CD4-positive, alpha-beta T cell treated with Interleukin-15 for 4 hours (primary cell): ENCODE results near the gene LRBA.
"Not testable (repeated sequence)": the region's sequence is repeated elsewhere in the genome, so short reads cannot be mapped to it uniquely, and the experiment has no call there.

Experiments
- DNase-seq: peaks from one replicate; pipeline ENCODE4 v3.0.0-alpha.2; 2020; ENCODE audit warnings: low spot score

LRBA gene

DNA sequence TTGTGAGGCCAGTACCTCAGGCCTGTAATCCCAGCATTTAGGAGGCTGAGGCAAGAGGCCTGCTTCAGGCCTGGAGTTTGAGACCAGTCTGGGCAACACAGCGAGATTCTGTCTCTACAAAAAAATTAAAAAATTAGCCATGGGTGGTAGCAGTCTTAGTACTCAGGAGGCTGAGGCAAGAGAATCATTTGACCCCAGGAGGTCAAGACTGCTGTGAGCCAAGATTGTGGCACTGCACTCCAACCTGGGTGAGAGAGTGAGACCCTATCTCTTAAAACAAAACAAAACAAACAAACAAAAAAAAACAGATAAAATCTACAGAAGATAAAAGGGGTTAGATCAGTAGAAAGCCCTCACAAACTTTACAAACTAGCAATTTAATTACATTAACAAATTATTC lies 352.4 kb downstream of the LRBA start:
- no peak for DNase-seq

GRCh38 chr4:150661551-150661950 lies 353.5 kb downstream of the LRBA start:
- not testable (repeated sequence) for DNase-seq

GRCh38 chr4:150658258-150658657 lies 356.8 kb downstream of the LRBA start:
- not testable (repeated sequence) for DNase-seq

- no peak for DNase-seq
Measured at GRCh38 chr4:150656891-150657290, 358.2 kb downstream of the LRBA start.

- no peak for DNase-seq
Measured at GRCh38 chr4:150650751-150651150, 364.3 kb downstream of the LRBA start.

DNA sequence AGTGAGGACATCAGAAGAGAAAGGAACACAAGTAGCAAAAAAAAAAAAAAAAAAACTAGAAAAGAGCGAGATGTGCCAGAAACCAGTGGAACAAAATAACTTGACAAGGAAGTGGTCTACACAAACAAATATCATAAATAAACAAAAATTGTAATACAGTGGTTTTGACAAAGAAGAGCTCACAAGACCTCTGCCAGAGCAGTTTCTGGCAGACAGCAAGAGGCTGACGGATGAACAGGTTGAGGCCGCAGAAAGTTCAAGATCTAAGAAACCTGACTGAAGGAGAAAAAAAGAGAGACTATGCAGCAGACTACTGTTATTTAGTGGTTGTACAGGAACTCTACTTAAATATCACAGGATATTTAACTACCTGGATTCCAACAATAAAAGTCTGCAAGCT lies 367.0 kb downstream of the LRBA start:
- DNase-seq = no peak

- no peak for DNase-seq
Measured at GRCh38 chr4:150647008-150647407, 368.1 kb downstream of the LRBA start.

GRCh38 chr4:150641612-150642011 lies 373.5 kb downstream of the LRBA start:
- no peak for DNase-seq

DNA sequence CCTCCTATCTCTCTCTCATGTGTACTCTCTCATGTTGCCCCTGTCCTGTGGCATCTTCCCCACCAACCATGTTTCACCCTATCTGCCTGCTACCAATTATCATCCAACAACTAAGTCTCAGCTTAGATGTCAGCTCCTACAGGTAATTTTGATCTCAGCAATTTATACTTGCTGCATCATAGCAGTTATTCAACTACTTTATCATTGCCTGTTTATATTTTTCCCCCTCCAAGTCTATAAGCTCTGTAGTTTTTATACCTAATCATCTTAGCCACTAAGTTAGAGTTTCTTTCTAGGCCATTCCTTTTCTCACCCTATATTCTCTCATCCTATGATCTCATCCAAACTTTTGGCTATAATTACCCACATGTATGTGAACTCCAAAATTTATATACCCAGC lies 382.4 kb downstream of the LRBA start:
- DNase-seq = no peak

DNA sequence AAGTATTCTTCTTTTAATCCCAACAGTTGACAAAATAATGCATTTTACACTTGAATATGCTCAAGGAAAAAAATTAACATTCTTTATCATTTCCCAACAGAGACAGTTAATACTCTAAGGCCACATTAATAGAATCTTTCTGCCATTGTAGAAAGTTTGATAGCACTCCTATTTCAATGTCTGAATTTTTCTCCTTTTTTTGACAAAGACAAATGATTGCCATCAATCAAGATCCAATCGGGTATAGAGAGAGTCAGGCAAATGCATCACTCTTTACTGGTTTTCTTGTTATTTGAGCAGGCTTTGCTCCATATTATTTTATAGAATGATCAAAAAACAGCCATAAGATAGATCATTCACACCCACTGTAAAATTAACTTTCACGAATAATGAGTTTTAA lies 387.0 kb downstream of the LRBA start:
- DNase-seq = no peak

GRCh38 chr4:150625033-150625432 lies 390.1 kb downstream of the LRBA start:
- no peak for DNase-seq

- no peak for DNase-seq
Measured at GRCh38 chr4:150624055-150624454, 391.0 kb downstream of the LRBA start.

GRCh38 chr4:150619042-150619441 lies 396.0 kb downstream of the LRBA start:
- no peak for DNase-seq

- DNase-seq = no peak
Measured at GRCh38 chr4:150609131-150609530, 406.0 kb downstream of the LRBA start.

DNA sequence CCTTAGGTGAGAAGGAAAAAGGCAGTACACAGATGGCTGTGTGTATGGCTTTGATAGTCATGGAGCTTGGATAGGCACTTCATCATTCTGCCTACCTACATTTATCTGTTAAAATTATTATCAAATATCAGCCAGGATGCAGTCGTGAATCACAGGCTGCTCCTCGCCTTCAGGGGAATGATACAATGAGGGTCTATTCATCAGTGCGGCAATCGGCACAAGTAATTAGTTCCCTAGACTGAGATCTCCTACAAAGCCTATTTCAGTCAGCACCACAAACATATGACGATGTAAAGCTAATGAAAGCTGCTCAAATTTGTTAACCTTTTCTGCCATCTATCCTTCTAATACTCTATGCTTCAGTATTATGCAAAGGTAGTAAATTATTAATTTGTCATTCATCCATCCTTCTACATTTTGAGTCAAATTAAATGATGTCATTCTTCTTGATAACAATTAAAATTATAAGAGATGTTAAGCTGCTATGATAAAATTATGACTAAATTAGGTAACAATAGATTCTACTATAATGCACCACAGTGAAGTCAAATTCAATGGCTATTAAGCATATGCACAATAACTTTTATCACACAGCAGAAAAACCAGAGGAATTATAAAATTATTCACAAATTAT lies 414.2 kb downstream of the LRBA start:
- DNase-seq = no peak

- no peak for DNase-seq
Measured at GRCh38 chr4:150599547-150599946, 415.5 kb downstream of the LRBA start.

- DNase-seq = no peak
Measured at GRCh38 chr4:150598909-150599308, 416.2 kb downstream of the LRBA start.

- no peak for DNase-seq
Measured at GRCh38 chr4:150593996-150594395, 421.1 kb downstream of the LRBA start.

DNA sequence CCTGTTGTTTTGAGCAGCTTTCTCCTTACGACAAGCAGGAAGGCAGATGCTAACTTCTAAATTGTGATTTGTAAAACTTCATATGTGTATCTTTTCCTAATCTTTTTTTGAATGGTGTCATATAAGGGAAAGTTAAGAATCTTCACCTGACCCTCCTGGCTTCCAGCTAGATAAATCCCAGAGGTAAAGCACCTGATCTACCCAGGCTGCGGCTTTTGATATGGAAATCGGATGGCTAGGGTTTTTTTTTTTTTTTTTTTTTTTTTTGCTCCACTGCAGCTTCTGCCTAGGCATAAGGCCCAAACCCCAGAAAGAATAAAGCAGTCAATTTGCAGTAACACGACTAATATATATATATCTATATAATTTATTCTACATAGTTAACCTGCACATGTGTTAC lies 423.2 kb downstream of the LRBA start:
- no peak for DNase-seq

GRCh38 chr4:150591406-150591805 lies 423.7 kb downstream of the LRBA start:
- no peak for DNase-seq

- DNase-seq = no peak
Measured at GRCh38 chr4:150590631-150591030, 424.5 kb downstream of the LRBA start.

GRCh38 chr4:150589157-150589556 lies 425.9 kb downstream of the LRBA start:
- DNase-seq = no peak

DNA sequence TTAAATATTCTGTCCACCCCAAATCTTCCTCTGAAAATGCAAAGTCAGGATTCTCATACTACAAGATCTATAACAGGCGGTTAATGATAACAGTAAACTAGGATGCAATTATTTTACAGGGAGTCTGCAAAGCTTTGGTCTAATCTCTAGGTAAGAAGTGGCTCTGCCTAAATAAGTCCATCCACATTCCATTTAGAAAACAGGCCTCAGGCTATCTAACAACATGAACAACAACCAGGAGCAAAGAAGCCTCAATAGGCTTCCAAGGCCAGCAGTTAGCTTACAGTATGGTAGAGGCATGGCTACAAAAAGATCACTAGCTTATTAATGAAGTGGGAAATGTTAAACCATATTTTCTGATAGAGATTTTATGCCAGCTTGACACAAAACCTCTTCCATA lies 426.8 kb downstream of the LRBA start:
- no peak for DNase-seq

DNA sequence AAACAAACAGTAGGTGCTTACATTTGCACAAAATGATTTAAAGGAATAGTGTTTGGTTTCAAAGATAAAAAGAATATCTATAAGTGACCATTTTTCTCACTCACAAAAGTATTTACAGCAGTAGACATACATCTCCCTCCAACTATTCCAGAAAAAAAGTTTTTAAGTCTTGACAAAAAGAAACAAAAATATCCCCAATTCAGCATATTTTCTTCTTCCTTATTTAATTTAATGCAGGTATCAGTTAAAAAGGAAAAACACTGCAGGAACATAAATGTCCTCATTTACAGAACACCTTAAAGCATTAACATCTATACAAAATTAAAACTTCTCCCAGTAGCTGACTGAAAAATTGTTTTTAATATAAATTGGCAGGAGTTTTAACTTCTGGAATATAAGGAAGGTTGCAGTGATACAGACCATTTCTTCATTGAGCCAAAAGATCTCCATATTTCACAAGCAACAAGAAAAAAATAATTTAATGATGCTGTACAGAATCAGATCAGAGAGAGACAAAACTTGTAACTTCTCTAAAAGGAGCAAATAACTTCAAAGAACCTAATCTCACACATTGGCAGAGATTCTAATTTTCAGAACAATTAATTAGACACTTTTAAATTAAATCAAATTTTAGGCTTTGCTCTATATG lies 428.8 kb downstream of the LRBA start:
- DNase-seq = no peak
